Lower lobe of right lung (tissue), 2 donors: ENCODE results near the gene FBLN7. TPM values are rescaled to one million over a fixed set of nuclear protein-coding genes. Genes with fewer than 3 reads are reported as not detected.

ENCODE experiments used
- ATAC-seq, 2 donors: fragments of 200-7000 bp; cut with Tn5 transposase; one replicate each; pipeline ENCODE4 v1.9.1; 2020 to 2022; ENCODE audit warnings: mild to moderate bottlenecking in 2 of 2, moderate library complexity in 2 of 2
- DNase-seq: peaks from one replicate; pipeline ENCODE4 v3.0.0-alpha.2; 2020
- H3K27ac ChIP-seq: fragments of 200-600 bp; one replicate; pipeline ENCODE4 v1.8.0; 2022
- H3K27me3 ChIP-seq: fragments of 200-600 bp; one replicate; pipeline ENCODE4 v1.8.0; 2022; ENCODE audit warnings: low read depth
- H3K36me3 ChIP-seq: fragments of 200-600 bp; one replicate; pipeline ENCODE4 v1.8.0; 2022; ENCODE audit warnings: mild to moderate bottlenecking
- H3K4me1 ChIP-seq: fragments of 200-600 bp; one replicate; pipeline ENCODE4 v1.8.0; 2022
- H3K4me3 ChIP-seq: fragments of 200-600 bp; one replicate; pipeline ENCODE4 v1.8.0; 2022; ENCODE audit warnings: mild to moderate bottlenecking
- H3K9me3 ChIP-seq: fragments of 200-600 bp; one replicate; pipeline ENCODE4 v1.8.0; 2022
- CTCF ChIP-seq: fragments of 200-600 bp; IDR thresholded peaks from one replicate; pipeline ENCODE4 v1.8.0; 2022; ENCODE audit warnings: antibody characterized with exemption, mild to moderate bottlenecking
- intact Hi-C: fragments of 100-400 bp; cut with DNase I; formaldehyde crosslinking; loops from one replicate; pipeline ENCODE4 v1.11.0; 2022
- total RNA-seq: library from RNA; stranded (reverse); fragmentation: NEBNext Ultra II Directional; extraction: Animal tissue kit (Norgen Biotek cat#: 25700); gene quantifications from one replicate; pipeline ENCODE4 v1.2.1, GENCODE V29; 2021
- donor health status: DM: no; HTN: yes; CAD: no; lungs with severe emphysema.

FBLN7 gene
- total RNA-seq, 1 donor from 2014 or later: 2.0 TPM

DNA sequence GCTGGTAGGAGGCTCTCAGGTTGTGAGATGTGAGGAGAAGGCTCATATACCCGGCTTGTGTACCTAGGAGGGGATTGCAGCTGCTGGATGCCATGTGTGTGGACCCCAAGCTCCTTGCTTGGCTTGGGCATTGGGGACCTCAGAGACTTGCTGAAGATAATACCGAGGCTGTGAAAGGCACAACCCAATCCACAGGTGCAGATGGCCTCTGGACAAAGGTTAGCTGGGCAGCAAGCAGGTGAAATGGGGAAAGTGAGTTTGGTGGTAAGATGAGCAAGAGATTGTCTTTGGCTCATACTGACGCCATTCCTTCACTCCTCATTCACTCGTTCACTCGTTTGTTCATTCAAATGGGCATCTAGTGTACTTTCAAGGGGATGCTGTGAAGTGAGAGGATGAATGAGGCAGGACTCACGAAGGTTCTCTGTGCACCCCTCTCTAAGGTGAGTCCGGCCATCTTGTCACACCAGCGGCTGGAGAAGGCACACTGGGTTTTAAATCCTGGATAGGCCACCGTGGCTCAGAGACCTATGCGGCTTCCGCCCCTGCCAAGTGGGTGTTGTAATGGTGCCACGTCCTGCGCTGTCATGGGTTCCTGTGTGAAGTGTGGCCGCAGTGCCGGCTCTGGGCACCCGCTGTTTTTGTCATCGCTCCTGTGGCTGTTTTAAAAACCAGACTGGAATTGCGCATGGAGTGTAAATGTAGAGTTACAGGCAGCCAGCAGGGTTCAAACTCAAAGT is 13.7 kb downstream of the FBLN7 start:
- H3K9me3 ChIP-seq: no peaks in the 10 kb centered on the region
- ATAC-seq: no peak
- no peak for TF ChIP-seq CTCF
- no peak for DNase-seq
- H3K27ac ChIP-seq: no peak overlapping the region
- intact Hi-C loops: no loop called here
- peaks cover 9% of the 10 kb centered on the region for H3K4me1 ChIP-seq
- H3K4me3 ChIP-seq: no peak overlapping the region
- H3K36me3 ChIP-seq: no peaks in the 10 kb centered on the region
- no peaks in the 10 kb centered on the region for H3K27me3 ChIP-seq

GRCh38 chr2:112152476-112153178 is 14.4 kb downstream of the FBLN7 start:
- Histone ChIP-seq H3K9me3 (no peaks in the 10 kb centered on the region), H3K4me3 (no peak overlapping the region), H3K36me3 (no peaks in the 10 kb centered on the region), H3K27ac (no peak overlapping the region), H3K27me3 (no peaks in the 10 kb centered on the region), H3K4me1 (peaks cover 9% of the 10 kb centered on the region)
- intact Hi-C loops: no loop called here
- no peak for TF ChIP-seq CTCF
- no peak for DNase-seq
- no peak for ATAC-seq

DNA sequence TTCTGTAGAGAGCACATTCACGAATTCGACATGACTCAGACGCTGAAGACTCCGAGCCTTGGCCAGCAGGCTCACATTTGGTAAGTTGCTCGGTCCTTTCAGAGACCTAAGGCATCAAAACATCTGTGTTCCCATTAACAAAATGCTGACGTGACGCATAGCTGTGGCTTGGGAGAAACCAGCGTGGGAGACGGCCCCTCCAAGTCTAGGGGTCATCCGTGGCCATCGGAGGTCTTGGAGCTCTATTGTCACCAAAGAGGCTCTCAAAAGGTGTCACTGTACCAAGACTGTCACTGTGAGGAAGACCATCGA is 14.9 kb downstream of the FBLN7 start:
- DNase-seq: no peak
- H3K4me3 ChIP-seq: no peak overlapping the region
- ATAC-seq: no peak
- no peaks in the 10 kb centered on the region for H3K36me3 ChIP-seq
- no peak for TF ChIP-seq CTCF
- H3K27ac ChIP-seq: no peak overlapping the region
- no peaks in the 10 kb centered on the region for H3K9me3 ChIP-seq
- peaks cover 9% of the 10 kb centered on the region for H3K4me1 ChIP-seq
- intact Hi-C loops: no loop called here
- H3K27me3 ChIP-seq: no peaks in the 10 kb centered on the region

- Histone ChIP-seq H3K4me3 (no peak overlapping the region), H3K36me3 (no peaks in the 10 kb centered on the region), H3K9me3 (no peaks in the 10 kb centered on the region), H3K27ac (no peak overlapping the region), H3K4me1 (peaks cover 9% of the 10 kb centered on the region), H3K27me3 (no peaks in the 10 kb centered on the region)
- no peak for TF ChIP-seq CTCF
- intact Hi-C loops: no loop called here
- DNase-seq (no peak), ATAC-seq (no peak)
These were observed 15.3 kb downstream of the FBLN7 start for GRCh38 chr2:112153501-112153900.

- DNase-seq (no peak), ATAC-seq (no peak)
- TF ChIP-seq CTCF: no peak
- H3K27ac ChIP-seq: no peak overlapping the region
- peaks cover 9% of the 10 kb centered on the region for H3K4me1 ChIP-seq
- no peaks in the 10 kb centered on the region for H3K9me3 ChIP-seq
- H3K27me3 ChIP-seq: no peaks in the 10 kb centered on the region
- H3K36me3 ChIP-seq: no peaks in the 10 kb centered on the region
- intact Hi-C loops: no loop called here
- H3K4me3 ChIP-seq: no peak overlapping the region
These were observed 16.3 kb downstream of the FBLN7 start for GRCh38 chr2:112154246-112155117.
